ENCODE measurements around the gene MLEC.

The MLEC gene

DNA sequence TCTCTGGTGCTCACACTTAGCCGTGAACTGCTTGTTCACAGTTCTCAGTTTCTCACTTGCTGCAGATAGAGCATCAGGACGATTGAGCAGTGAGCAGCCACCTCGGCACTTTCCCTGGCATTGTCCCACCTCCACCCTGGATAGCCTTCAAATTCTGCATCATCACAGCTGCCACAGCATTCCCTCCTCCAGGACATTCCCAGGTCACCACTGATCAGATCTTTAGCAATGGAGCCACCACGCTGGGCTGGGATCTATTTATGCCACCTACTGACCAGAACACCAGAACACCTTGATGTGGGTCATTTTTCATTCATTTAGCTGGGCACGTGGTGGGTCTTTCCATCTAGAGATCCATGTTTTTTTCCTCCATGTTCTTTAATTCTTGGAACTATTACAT, 62.3 kb downstream of the MLEC start:
- DNase-seq, result no peak

DNA sequence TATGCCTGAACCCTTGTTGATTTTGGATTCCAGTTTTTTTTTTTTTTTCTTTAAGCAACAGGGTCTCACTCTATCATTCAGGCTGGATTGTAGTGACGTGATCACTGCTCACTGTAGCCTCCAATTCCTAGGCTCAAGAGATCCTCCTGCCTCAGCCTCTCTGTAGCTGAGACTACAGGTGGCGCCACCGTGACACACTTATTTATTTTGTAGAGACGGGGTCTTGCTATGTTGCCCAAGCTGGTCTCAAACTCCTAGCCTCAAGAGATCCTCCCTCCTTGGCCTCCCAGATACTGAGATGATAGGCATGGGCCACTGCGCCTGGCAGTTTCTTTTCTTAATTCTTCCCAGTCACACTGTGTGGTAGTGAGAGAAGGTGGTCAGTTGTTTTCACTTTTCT, 63.9 kb downstream of the MLEC start:
- DNase-seq, result no peak

DNA sequence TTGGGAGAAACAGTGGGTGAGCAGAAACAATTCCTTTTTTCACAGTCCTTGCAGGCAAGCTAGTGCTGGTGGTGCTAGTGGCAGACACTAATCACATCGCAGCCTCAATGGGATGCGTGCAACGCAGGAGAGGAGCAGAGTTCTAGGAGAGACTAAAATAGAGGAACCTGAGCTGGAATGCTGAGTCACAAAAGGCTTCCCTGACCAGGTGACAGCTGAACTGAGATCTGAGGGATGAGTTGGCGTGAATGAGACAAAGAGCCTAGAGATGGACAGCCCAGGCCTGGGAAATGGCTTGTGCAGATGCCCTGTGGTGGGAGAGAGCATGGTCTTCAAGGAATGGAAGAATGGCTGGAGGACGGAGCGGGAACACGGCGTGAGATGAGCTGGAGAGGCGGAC, 64.4 kb downstream of the MLEC start:
- no peak for DNase-seq
